ENCODE data around the gene PLA2G2F.
"Not testable (repeated sequence)": the region's sequence is repeated elsewhere in the genome, so short reads cannot be mapped to it uniquely, and the experiment has no call there.

Gene PLA2G2F

GRCh38 chr1:20115479-20115878 is 23.6 kb upstream of the PLA2G2F start:
- no peak for DNase-seq

GRCh38 chr1:20115916-20116315 is 23.2 kb upstream of the PLA2G2F start:
- DNase-seq: no peak

GRCh38 chr1:20117236-20117635 is 21.9 kb upstream of the PLA2G2F start:
- DNase-seq: no peak

GRCh38 chr1:20119347-20119746 is 19.8 kb upstream of the PLA2G2F start, which contains the start of gene PLA2G2D:
TSS of gene PLA2G2D (minus strand) at chr1:20119536. CDS start at chr1:20119498, 38 bp downstream.
- no peak for DNase-seq

GRCh38 chr1:20120796-20121195 is 18.3 kb upstream of the PLA2G2F start:
- no peak for DNase-seq

GRCh38 chr1:20123722-20124455 is 15.2 kb upstream of the PLA2G2F start:
- no peak for DNase-seq

- no peak for DNase-seq
These were observed 14.6 kb upstream of the PLA2G2F start for GRCh38 chr1:20124456-20125057.

- DNase-seq: no peak
These were observed 14.0 kb upstream of the PLA2G2F start for GRCh38 chr1:20125100-20125499.

GRCh38 chr1:20126041-20126805 is 12.9 kb upstream of the PLA2G2F start:
- no peak for DNase-seq

GRCh38 chr1:20126806-20127440 is 12.2 kb upstream of the PLA2G2F start:
- DNase-seq: no peak

GRCh38 chr1:20130518-20130917 is 8.6 kb upstream of the PLA2G2F start:
- not testable (repeated sequence) for DNase-seq

- DNase-seq: no peak
These were observed 4.1 kb upstream of the PLA2G2F start for GRCh38 chr1:20134995-20135394.

- DNase-seq: no peak
These were observed 2.9 kb upstream of the PLA2G2F start for GRCh38 chr1:20136249-20136648.

GRCh38 chr1:20137055-20137454 is 2.1 kb upstream of the PLA2G2F start:
- no peak for DNase-seq

- no peak for DNase-seq
These were observed 1.5 kb upstream of the PLA2G2F start for GRCh38 chr1:20137604-20138003.

- no peak for DNase-seq
These were observed 777 bp upstream of the PLA2G2F start for GRCh38 chr1:20138346-20138745.

GRCh38 chr1:20139776-20140612 is 871 bp downstream of the PLA2G2F start:
- no peak for DNase-seq

- DNase-seq: no peak
These were observed 1.9 kb downstream of the PLA2G2F start for GRCh38 chr1:20141001-20141400.

GRCh38 chr1:20141466-20141865 is 2.3 kb downstream of the PLA2G2F start:
- DNase-seq: no peak

- DNase-seq: no peak
These were observed 3.0 kb downstream of the PLA2G2F start for GRCh38 chr1:20142001-20142710.

GRCh38 chr1:20143318-20143717 is 4.2 kb downstream of the PLA2G2F start:
- DNase-seq: no peak

Measured in DMS 273 treated with DMSO at 0.1 percent for 48 hours (cell line).